Mononuclear cell (primary cell): ENCODE results near the gene LRMDA. TPM values are rescaled to one million over a fixed set of nuclear protein-coding genes. Genes with fewer than 3 reads are reported as not detected.

Experiments
- H3K27me3 ChIP-seq: 2 replicates; pipeline ENCODE4 v1.6.0; 2011; ENCODE audit warnings: low read length, control low read depth; ENCODE audit not compliant: insufficient read depth
- H3K4me1 ChIP-seq: 2 replicates; pipeline ENCODE4 v1.5.1; 2011; ENCODE audit warnings: mild to moderate bottlenecking, low read length, control low read depth; ENCODE audit not compliant: insufficient read depth
- H3K4me3 ChIP-seq: 2 replicates; pipeline ENCODE4 v1.5.1; 2011; ENCODE audit warnings: mild to moderate bottlenecking, low read length, moderate library complexity
- H3K9me3 ChIP-seq: 2 replicates; pipeline ENCODE4 v1.5.1; 2011; ENCODE audit warnings: low read depth, mild to moderate bottlenecking, control low read depth, low read length
- total RNA-seq: library from RNA; depleted of rRNA; stranded (reverse); fragments of >200 nt; gene quantifications from one replicate; pipeline ENCODE4 v1.2.3, GENCODE V29; 2012

Gene LRMDA
- total RNA-seq, 1 donor, result 7.6 TPM

GRCh38 chr10:75722609-75723008 lies 291.2 kb downstream of the LRMDA start:
- no peaks in the 10 kb centered on the region for H3K27me3 ChIP-seq
- H3K9me3 ChIP-seq, result no peaks in the 10 kb centered on the region
- H3K4me3 ChIP-seq, result no peak overlapping the region
- no peaks in the 10 kb centered on the region for H3K4me1 ChIP-seq

DNA sequence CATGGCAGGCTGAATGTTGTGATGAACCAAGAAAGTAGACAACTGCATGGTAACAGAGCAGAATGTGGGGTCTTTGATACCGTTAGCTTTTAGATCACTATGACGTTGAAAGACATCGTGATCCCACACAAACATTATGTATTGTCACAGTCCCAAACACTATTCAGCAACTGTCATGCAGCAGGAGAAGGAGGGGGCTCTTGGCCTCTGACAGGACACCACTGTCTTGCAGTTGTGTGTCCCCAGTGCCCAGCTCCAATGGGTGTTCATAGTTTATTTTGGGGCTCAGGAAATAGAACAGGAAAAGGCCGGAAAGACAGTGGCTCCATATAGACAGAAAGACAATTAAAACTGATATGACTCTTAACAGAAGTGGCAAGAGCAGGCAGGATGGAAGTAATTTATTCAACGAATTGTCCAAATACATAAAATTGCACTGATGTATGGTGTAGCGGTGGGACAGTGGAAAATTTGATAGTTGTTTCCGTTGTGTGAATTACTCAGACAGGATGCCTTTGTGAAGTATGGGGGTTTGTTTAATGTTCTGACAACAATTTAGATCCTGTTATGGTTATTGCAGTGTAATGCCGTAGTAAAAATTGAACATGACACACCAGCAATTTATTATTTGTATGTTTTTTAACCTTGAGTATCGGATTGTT lies 292.0 kb downstream of the LRMDA start:
- H3K4me1 ChIP-seq, result no peaks in the 10 kb centered on the region

DNA sequence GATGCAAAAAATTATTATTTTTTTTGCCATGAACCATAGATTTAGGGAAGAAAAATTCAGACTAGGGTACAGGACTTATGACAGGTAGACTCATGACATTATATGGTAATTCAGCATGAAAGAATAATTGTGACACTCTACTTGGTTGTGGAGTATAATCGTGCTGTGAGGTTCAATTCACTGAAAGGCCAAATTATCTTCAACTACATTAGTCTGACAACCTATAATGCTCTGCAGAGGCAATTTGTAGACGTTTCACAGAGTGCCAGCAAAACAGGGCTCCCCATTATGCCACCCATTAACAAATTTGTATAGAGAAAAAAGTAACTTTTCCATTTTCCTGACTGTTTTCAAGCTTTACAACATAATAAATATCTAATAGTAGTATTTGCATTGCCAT lies 292.6 kb downstream of the LRMDA start:
- H3K9me3 ChIP-seq, result no peaks in the 10 kb centered on the region
- no peak overlapping the region for H3K4me3 ChIP-seq
- no peaks in the 10 kb centered on the region for H3K27me3 ChIP-seq
- no peaks in the 10 kb centered on the region for H3K4me1 ChIP-seq

More for the DNA sequence above, 292.0 kb downstream of the LRMDA start:
- H3K27me3 ChIP-seq, result no peaks in the 10 kb centered on the region
- H3K4me3 ChIP-seq, result no peak overlapping the region
- no peaks in the 10 kb centered on the region for H3K9me3 ChIP-seq

GRCh38 chr10:75726522-75727483 lies 295.4 kb downstream of the LRMDA start:
- H3K27me3 ChIP-seq, result no peaks in the 10 kb centered on the region
- no peaks in the 10 kb centered on the region for H3K4me1 ChIP-seq
- H3K9me3 ChIP-seq, result no peaks in the 10 kb centered on the region
- H3K4me3 ChIP-seq, result no peak overlapping the region

- no peak overlapping the region for H3K4me3 ChIP-seq
- peaks cover 7% of the 10 kb centered on the region for H3K4me1 ChIP-seq
- H3K27me3 ChIP-seq, result no peaks in the 10 kb centered on the region
- no peaks in the 10 kb centered on the region for H3K9me3 ChIP-seq
Observed at GRCh38 chr10:75730847-75731246, 299.4 kb downstream of the LRMDA start.

- peaks cover 7% of the 10 kb centered on the region for H3K4me1 ChIP-seq
- no peak overlapping the region for H3K4me3 ChIP-seq
- no peaks in the 10 kb centered on the region for H3K27me3 ChIP-seq
- no peaks in the 10 kb centered on the region for H3K9me3 ChIP-seq
Observed at GRCh38 chr10:75733135-75733890, 301.9 kb downstream of the LRMDA start.

- no peaks in the 10 kb centered on the region for H3K27me3 ChIP-seq
- no peaks in the 10 kb centered on the region for H3K9me3 ChIP-seq
- H3K4me3 ChIP-seq, result no peak overlapping the region
- peaks cover 7% of the 10 kb centered on the region for H3K4me1 ChIP-seq
Observed at GRCh38 chr10:75736151-75736640, 304.8 kb downstream of the LRMDA start.

GRCh38 chr10:75736889-75737579 lies 305.6 kb downstream of the LRMDA start:
- Histone ChIP-seq H3K4me3 (no peak overlapping the region), H3K27me3 (no peaks in the 10 kb centered on the region), H3K9me3 (no peaks in the 10 kb centered on the region), H3K4me1 (peaks cover 7% of the 10 kb centered on the region)

DNA sequence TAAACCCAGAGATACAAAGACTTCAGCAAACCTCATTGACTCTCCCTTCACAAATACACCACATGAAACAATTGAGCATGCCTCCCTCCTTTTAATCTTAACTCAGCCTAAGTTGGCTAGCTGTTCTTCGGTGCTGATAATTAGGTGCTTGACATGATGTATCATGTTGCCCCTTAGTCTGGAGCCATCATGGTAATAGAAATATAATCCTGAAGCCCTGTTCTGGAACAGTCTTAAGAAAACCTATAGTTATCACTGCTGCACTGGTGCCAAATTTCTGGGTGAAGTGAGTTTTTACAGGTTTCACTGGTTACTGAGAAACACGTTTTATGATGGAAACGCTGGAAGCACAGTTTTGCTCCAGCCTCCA lies 306.1 kb downstream of the LRMDA start:
- Histone ChIP-seq H3K4me1 (peaks cover 7% of the 10 kb centered on the region), H3K4me3 (no peak overlapping the region), H3K27me3 (no peaks in the 10 kb centered on the region), H3K9me3 (no peaks in the 10 kb centered on the region)

DNA sequence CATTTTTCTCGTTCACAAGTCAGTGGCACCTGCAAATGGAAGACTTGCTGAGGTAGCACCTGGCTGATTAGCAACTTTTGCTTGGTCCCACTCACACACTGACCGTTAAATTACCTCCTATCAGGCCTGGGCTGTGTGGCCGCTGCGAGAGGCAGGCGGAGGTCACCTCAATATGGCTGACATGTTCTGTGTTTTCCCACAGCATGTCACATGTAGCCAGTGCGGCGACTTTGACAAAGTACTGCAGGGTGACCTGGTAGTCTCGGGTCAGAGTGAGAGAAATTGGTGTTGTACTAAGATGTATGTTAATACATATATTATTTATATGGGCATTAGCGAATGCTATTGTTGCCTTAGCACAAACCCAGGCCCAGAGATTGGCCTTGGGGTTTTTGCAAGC lies 307.5 kb downstream of the LRMDA start:
- H3K9me3 ChIP-seq, result no peaks in the 10 kb centered on the region
- no peaks in the 10 kb centered on the region for H3K4me1 ChIP-seq
- no peak overlapping the region for H3K4me3 ChIP-seq
- no peaks in the 10 kb centered on the region for H3K27me3 ChIP-seq

- Histone ChIP-seq H3K27me3 (no peaks in the 10 kb centered on the region), H3K4me1 (no peaks in the 10 kb centered on the region), H3K9me3 (no peaks in the 10 kb centered on the region), H3K4me3 (no peak overlapping the region)
Observed at GRCh38 chr10:75739414-75740143, 308.2 kb downstream of the LRMDA start.

GRCh38 chr10:75740541-75740940 lies 309.1 kb downstream of the LRMDA start:
- no peaks in the 10 kb centered on the region for H3K27me3 ChIP-seq
- H3K9me3 ChIP-seq, result no peaks in the 10 kb centered on the region
- no peaks in the 10 kb centered on the region for H3K4me1 ChIP-seq
- no peak overlapping the region for H3K4me3 ChIP-seq

GRCh38 chr10:75742355-75742754 lies 310.9 kb downstream of the LRMDA start:
- no peak overlapping the region for H3K4me3 ChIP-seq
- H3K9me3 ChIP-seq, result no peaks in the 10 kb centered on the region
- H3K27me3 ChIP-seq, result no peaks in the 10 kb centered on the region
- H3K4me1 ChIP-seq, result no peaks in the 10 kb centered on the region

DNA sequence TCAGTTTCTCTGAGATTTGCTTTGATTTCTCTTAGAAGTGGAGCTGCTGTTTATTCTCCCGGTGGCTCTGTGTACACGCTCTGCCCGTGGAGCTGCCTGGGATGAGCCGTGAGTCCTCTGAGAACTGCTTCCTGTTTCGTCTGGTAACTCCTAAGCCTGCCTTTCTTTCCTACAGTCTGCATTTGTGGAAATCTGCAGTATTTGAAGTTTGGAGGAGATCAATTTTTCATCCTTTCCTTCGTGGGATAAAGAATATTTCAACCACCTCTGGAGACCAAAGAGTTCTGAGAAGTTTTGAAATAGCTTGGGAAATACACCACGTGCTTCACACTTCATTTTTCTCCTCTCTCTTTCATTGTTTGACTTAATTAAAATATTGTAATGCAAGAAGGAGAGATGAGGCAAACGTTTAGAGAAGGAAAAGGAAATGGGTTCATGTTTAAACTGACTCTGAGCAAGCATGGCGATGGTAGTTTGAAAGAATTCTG lies 311.9 kb downstream of the LRMDA start:
- Histone ChIP-seq H3K27me3 (no peaks in the 10 kb centered on the region), H3K4me3 (no peak overlapping the region), H3K4me1 (no peaks in the 10 kb centered on the region), H3K9me3 (no peaks in the 10 kb centered on the region)
